ENCODE data around the gene TSHZ2. TPM values are rescaled to one million over a fixed set of nuclear protein-coding genes. Genes with fewer than 3 reads are reported as not detected.

Gene TSHZ2
- total and polyA plus RNA-seq, 2 donors (not counting 1 experiment from before 2014, with no cell fraction given) = 1.00 to 5.7 TPM

- DNase-seq (no peak), ATAC-seq (ENCODE audit: low read depth) (no peak)
- Mint-ChIP-seq H3K27me3 (peaks cover 21% of the 10 kb centered on the region), H3K4me1 (peaks cover 8% of the 10 kb centered on the region), H3K9me3 (ENCODE audit: insufficient read depth) (no peaks in the 10 kb centered on the region), H3K4me3 (no peak overlapping the region), H3K27ac (no peak overlapping the region)
- no peak overlapping the region for H3K4me2 ChIP-seq (replicated peaks; ENCODE audit: low read depth, low read length, poor library complexity, severe bottlenecking)
- TF ChIP-seq, protein P1, sequence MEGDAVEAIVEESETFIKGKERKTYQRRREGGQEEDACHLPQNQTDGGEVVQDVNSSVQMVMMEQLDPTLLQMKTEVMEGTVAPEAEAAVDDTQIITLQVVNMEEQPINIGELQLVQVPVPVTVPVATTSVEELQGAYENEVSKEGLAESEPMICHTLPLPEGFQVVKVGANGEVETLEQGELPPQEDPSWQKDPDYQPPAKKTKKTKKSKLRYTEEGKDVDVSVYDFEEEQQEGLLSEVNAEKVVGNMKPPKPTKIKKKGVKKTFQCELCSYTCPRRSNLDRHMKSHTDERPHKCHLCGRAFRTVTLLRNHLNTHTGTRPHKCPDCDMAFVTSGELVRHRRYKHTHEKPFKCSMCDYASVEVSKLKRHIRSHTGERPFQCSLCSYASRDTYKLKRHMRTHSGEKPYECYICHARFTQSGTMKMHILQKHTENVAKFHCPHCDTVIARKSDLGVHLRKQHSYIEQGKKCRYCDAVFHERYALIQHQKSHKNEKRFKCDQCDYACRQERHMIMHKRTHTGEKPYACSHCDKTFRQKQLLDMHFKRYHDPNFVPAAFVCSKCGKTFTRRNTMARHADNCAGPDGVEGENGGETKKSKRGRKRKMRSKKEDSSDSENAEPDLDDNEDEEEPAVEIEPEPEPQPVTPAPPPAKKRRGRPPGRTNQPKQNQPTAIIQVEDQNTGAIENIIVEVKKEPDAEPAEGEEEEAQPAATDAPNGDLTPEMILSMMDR (IDR thresholded peaks at IDR 0.05) = no peak
- TF ChIP-seq EZH2 (IDR thresholded peaks at IDR 0.05; ENCODE audit: borderline replicate concordance, insufficient read depth, low read depth, low read length, poor library complexity, severe bottlenecking) = no peak
- WGBS (ENCODE audit: insufficient coverage) = no CpG with 5 or more reads among the region's 3 CpGs
- H3K27me3 ChIP-seq (replicated peaks in 1 of 4; ENCODE audit: control extremely low read depth in 1 of 4, control insufficient read depth in 3 of 4, insufficient read depth in 4 of 4, low read length in 3 of 4) = peaks cover 0 to 3% (median 0%) of the 10 kb centered on the region in 4 experiments
- H3K79me2 ChIP-seq (ENCODE audit: control insufficient read depth, insufficient read depth, low read length) = no peaks in the 10 kb centered on the region
- no peaks in the 10 kb centered on the region for H4K20me1 ChIP-seq (ENCODE audit: control insufficient read depth, insufficient read depth, low read length, poor library complexity, severe bottlenecking)
- H3K9me3 ChIP-seq (ENCODE audit: control extremely low read depth in 1 of 3, control insufficient read depth in 2 of 3, insufficient read depth in 1 of 3, low read length in 2 of 3) = no peaks in the 10 kb centered on the region
- H3K9ac ChIP-seq (ENCODE audit: low read length) = no peak overlapping the region
- ChIA-PET POLR2A (no interaction called here), CTCF (no interaction called here)
- intact Hi-C loops (cut with micrococcal nuclease) = no loop called here
- no peak overlapping the region for H3K4me3 ChIP-seq (ENCODE audit: control extremely low read depth in 1 of 5, extremely low read depth in 1 of 5, insufficient read depth in 1 of 5, low read depth in 2 of 5, low read length in 4 of 5)
- H3K36me3 ChIP-seq (replicated peaks in 1 of 2; ENCODE audit: control extremely low read depth in 1 of 2, control insufficient read depth in 1 of 2, extremely low read depth in 1 of 2, insufficient read depth in 2 of 2, low read length in 1 of 2) = no peaks in the 10 kb centered on the region
- H3K27ac ChIP-seq (ENCODE audit: low read length in 2 of 2) = no peak overlapping the region
- no peak overlapping the region for H2AFZ ChIP-seq (ENCODE audit: insufficient read depth, low read depth, low read length, poor library complexity, severe bottlenecking)
- peaks cover 3 to 6% of the 10 kb centered on the region in 2 donors for H3K4me1 ChIP-seq (ENCODE audit: control insufficient read depth in 2 of 2, insufficient read depth in 2 of 2, low read length in 2 of 2)
These were observed 249.6 kb downstream of the TSHZ2 start for GRCh38 chr20:53221731-53222130.

DNA sequence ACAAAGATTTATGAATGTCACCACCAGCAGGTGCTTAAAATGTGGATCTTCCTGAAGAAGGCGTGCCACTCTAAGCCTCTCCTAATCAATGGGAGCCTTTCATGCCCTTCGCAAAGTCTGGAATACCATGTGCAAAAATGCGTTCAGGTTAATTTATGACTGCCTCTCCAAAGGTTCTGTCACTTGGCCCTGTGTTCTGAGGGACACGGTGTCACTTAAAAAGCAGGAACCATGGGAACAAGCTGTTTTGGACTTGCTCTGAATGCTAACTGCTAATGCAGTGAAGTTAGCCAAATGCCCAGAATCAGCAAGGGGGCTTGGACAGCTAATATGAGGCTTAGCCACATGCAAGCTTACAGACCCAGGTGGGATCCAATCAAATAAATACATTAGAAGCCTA is 250.3 kb downstream of the TSHZ2 start:
- H3K9ac ChIP-seq (ENCODE audit: low read length) = no peak overlapping the region
- POLR2A ChIA-PET = no interaction called here

More for the DNA sequence above, 250.3 kb downstream of the TSHZ2 start:
- DNase-seq (no peak), ATAC-seq (ENCODE audit: low read depth) (no peak)
- peaks cover 8% of the 10 kb centered on the region for H3K4me1 Mint-ChIP-seq
- peaks cover 18% of the 10 kb centered on the region for H3K27me3 Mint-ChIP-seq
- Histone ChIP-seq H3K36me3 (replicated peaks in 1 of 2; ENCODE audit: control extremely low read depth in 1 of 2, control insufficient read depth in 1 of 2, extremely low read depth in 1 of 2, insufficient read depth in 2 of 2, low read length in 1 of 2) (no peaks in the 10 kb centered on the region), H3K4me1 (ENCODE audit: control insufficient read depth in 2 of 2, insufficient read depth in 2 of 2, low read length in 2 of 2) (peaks cover 0 to 8% of the 10 kb centered on the region in 2 donors), H3K9me3 (ENCODE audit: control extremely low read depth in 1 of 3, control insufficient read depth in 2 of 3, insufficient read depth in 1 of 3, low read length in 2 of 3) (no peaks in the 10 kb centered on the region), H2AFZ (ENCODE audit: insufficient read depth, low read depth, low read length, poor library complexity, severe bottlenecking) (no peak overlapping the region), H3K27me3 (replicated peaks in 1 of 4; ENCODE audit: control extremely low read depth in 1 of 4, control insufficient read depth in 3 of 4, insufficient read depth in 4 of 4, low read length in 3 of 4) (no peaks in the 10 kb centered on the region), H3K27ac (ENCODE audit: low read length in 2 of 2) (no peak overlapping the region), H4K20me1 (ENCODE audit: control insufficient read depth, insufficient read depth, low read length, poor library complexity, severe bottlenecking) (no peaks in the 10 kb centered on the region), H3K79me2 (ENCODE audit: control insufficient read depth, insufficient read depth, low read length) (no peaks in the 10 kb centered on the region), H3K4me2 (replicated peaks; ENCODE audit: low read depth, low read length, poor library complexity, severe bottlenecking) (no peak overlapping the region), H3K4me3 (ENCODE audit: control extremely low read depth in 1 of 5, extremely low read depth in 1 of 5, insufficient read depth in 1 of 5, low read depth in 2 of 5, low read length in 4 of 5) (no peak overlapping the region)
- no peaks in the 10 kb centered on the region for H3K9me3 Mint-ChIP-seq (ENCODE audit: insufficient read depth)
- no peak overlapping the region for H3K27ac Mint-ChIP-seq
- intact Hi-C loops (cut with micrococcal nuclease) = no loop called here
- 84% methylated on average over 3 of the region's 4 CpGs for WGBS (ENCODE audit: insufficient coverage)
- CTCF ChIA-PET = interaction anchor here (0.7 kb wide), 1 partner anchor 217 kb away, joined by 3 read pairs; no protein-coding TSS in a partner anchor
- no peak for TF ChIP-seq EZH2 (IDR thresholded peaks at IDR 0.05; ENCODE audit: borderline replicate concordance, insufficient read depth, low read depth, low read length, poor library complexity, severe bottlenecking)
- TF ChIP-seq, protein P1 (IDR thresholded peaks at IDR 0.05) = no peak
- H3K4me3 Mint-ChIP-seq = no peak overlapping the region
